Measurements from ENCODE around the gene APBA2.

APBA2 gene

DNA sequence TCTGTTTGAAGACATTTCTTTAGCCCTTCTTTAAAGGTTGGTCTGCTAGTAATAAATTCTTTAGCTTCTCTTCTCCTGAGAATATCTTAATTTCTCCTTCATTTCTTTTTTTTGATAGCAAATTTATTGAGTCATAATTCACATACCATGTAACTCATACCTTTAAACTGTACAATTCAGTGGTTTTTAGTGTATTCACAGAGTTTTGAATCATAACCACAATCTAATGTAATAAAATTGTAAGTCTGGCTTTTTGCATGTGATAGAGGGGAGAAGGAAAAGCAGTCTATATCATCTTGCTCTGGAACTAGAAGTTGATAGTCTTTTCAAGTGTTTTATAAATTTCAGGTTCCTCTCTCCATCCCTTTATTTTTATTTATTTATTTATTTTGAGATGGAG lies 81.3 kb downstream of the APBA2 start:
- DNase-seq: no peak
- H4K20me1 ChIP-seq (ENCODE audit: insufficient read depth, low read length): no peaks in the 10 kb centered on the region
- no peak overlapping the region for H2AFZ ChIP-seq (ENCODE audit: low read length)
- H3K79me2 ChIP-seq (ENCODE audit: low read length): no peaks in the 10 kb centered on the region
- no peak overlapping the region for H3K27ac ChIP-seq (ENCODE audit: low read length)
- no peaks in the 10 kb centered on the region for H3F3A ChIP-seq (ENCODE audit: insufficient read depth, low read length)
- H3K9me2 ChIP-seq (replicated peaks; ENCODE audit: insufficient read depth, low read length): no peaks in the 10 kb centered on the region
- H3K27me3 ChIP-seq (replicated peaks; ENCODE audit: insufficient read depth, low read length): no peaks in the 10 kb centered on the region
- H3K9me3 ChIP-seq (replicated peaks; ENCODE audit: insufficient read depth, low read length): no peaks in the 10 kb centered on the region
- TF ChIP-seq EZH2 (optimal IDR thresholded peaks at IDR 0.05; ENCODE audit: low read depth, low read length): no peak
- TF ChIP-seq EZH2phosphoT487 (IDR thresholded peaks at IDR 0.05; ENCODE audit: low read length): no peak
- TF ChIP-seq, protein P1, sequence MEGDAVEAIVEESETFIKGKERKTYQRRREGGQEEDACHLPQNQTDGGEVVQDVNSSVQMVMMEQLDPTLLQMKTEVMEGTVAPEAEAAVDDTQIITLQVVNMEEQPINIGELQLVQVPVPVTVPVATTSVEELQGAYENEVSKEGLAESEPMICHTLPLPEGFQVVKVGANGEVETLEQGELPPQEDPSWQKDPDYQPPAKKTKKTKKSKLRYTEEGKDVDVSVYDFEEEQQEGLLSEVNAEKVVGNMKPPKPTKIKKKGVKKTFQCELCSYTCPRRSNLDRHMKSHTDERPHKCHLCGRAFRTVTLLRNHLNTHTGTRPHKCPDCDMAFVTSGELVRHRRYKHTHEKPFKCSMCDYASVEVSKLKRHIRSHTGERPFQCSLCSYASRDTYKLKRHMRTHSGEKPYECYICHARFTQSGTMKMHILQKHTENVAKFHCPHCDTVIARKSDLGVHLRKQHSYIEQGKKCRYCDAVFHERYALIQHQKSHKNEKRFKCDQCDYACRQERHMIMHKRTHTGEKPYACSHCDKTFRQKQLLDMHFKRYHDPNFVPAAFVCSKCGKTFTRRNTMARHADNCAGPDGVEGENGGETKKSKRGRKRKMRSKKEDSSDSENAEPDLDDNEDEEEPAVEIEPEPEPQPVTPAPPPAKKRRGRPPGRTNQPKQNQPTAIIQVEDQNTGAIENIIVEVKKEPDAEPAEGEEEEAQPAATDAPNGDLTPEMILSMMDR (IDR thresholded peaks at IDR 0.05; ENCODE audit: low read length): no peak
- no peaks in the 10 kb centered on the region for H3K4me1 ChIP-seq (ENCODE audit: low read length)
- H3K9ac ChIP-seq (ENCODE audit: low read length): no peak overlapping the region
- H3K4me2 ChIP-seq (ENCODE audit: low read depth, low read length): no peak overlapping the region
- H3K4me3 ChIP-seq (ENCODE audit: low read length): no peak overlapping the region
- H3K36me3 ChIP-seq (replicated peaks; ENCODE audit: insufficient read depth, low read length): no peaks in the 10 kb centered on the region

- H3K79me2 ChIP-seq (ENCODE audit: low read length): no peaks in the 10 kb centered on the region
- no peak overlapping the region for H3K4me3 ChIP-seq (ENCODE audit: low read length)
- H3K9me3 ChIP-seq (replicated peaks; ENCODE audit: insufficient read depth, low read length): no peaks in the 10 kb centered on the region
- DNase-seq: no peak
- H3K9me2 ChIP-seq (replicated peaks; ENCODE audit: insufficient read depth, low read length): no peaks in the 10 kb centered on the region
- H3K36me3 ChIP-seq (replicated peaks; ENCODE audit: insufficient read depth, low read length): no peaks in the 10 kb centered on the region
- H3F3A ChIP-seq (ENCODE audit: insufficient read depth, low read length): no peaks in the 10 kb centered on the region
- no peaks in the 10 kb centered on the region for H3K27me3 ChIP-seq (replicated peaks; ENCODE audit: insufficient read depth, low read length)
- H2AFZ ChIP-seq (ENCODE audit: low read length): no peak overlapping the region
- no peak overlapping the region for H3K27ac ChIP-seq (ENCODE audit: low read length)
- no peaks in the 10 kb centered on the region for H3K4me1 ChIP-seq (ENCODE audit: low read length)
- H3K9ac ChIP-seq (ENCODE audit: low read length): no peak overlapping the region
- no peaks in the 10 kb centered on the region for H4K20me1 ChIP-seq (ENCODE audit: insufficient read depth, low read length)
- TF ChIP-seq EZH2phosphoT487 (IDR thresholded peaks at IDR 0.05; ENCODE audit: low read length): no peak
- TF ChIP-seq, protein P1 (IDR thresholded peaks at IDR 0.05; ENCODE audit: low read length): no peak
- TF ChIP-seq EZH2 (optimal IDR thresholded peaks at IDR 0.05; ENCODE audit: low read depth, low read length): no peak
- H3K4me2 ChIP-seq (ENCODE audit: low read depth, low read length): no peak overlapping the region
Measured at GRCh38 chr15:28967990-28968389, 82.2 kb downstream of the APBA2 start.

GRCh38 chr15:28969511-28970085 lies 83.8 kb downstream of the APBA2 start:
- TF ChIP-seq, protein P1 (IDR thresholded peaks at IDR 0.05; ENCODE audit: low read length): no peak
- TF ChIP-seq EZH2phosphoT487 (IDR thresholded peaks at IDR 0.05; ENCODE audit: low read length): no peak
- no peak for TF ChIP-seq EZH2 (optimal IDR thresholded peaks at IDR 0.05; ENCODE audit: low read depth, low read length)
- DNase-seq: no peak
- no peaks in the 10 kb centered on the region for H3K4me1 ChIP-seq (ENCODE audit: low read length)
- no peaks in the 10 kb centered on the region for H3K9me2 ChIP-seq (replicated peaks; ENCODE audit: insufficient read depth, low read length)
- no peaks in the 10 kb centered on the region for H4K20me1 ChIP-seq (ENCODE audit: insufficient read depth, low read length)
- H3K27me3 ChIP-seq (replicated peaks; ENCODE audit: insufficient read depth, low read length): no peaks in the 10 kb centered on the region
- H3K27ac ChIP-seq (ENCODE audit: low read length): no peak overlapping the region
- H2AFZ ChIP-seq (ENCODE audit: low read length): no peak overlapping the region
- no peak overlapping the region for H3K4me3 ChIP-seq (ENCODE audit: low read length)
- no peak overlapping the region for H3K9ac ChIP-seq (ENCODE audit: low read length)
- no peaks in the 10 kb centered on the region for H3K9me3 ChIP-seq (replicated peaks; ENCODE audit: insufficient read depth, low read length)
- no peaks in the 10 kb centered on the region for H3K79me2 ChIP-seq (ENCODE audit: low read length)
- no peaks in the 10 kb centered on the region for H3K36me3 ChIP-seq (replicated peaks; ENCODE audit: insufficient read depth, low read length)
- no peaks in the 10 kb centered on the region for H3F3A ChIP-seq (ENCODE audit: insufficient read depth, low read length)
- no peak overlapping the region for H3K4me2 ChIP-seq (ENCODE audit: low read depth, low read length)

All from MM.1S (cell line).